Liver (tissue), 9 donors: ENCODE data around the gene KCNJ4. TPM values are rescaled to one million over a fixed set of nuclear protein-coding genes. Genes with fewer than 3 reads are reported as not detected.

Source experiments
- DNase-seq: peaks from one replicate; pipeline ENCODE4 v3.0.0-alpha.2; 2017; ENCODE audit warnings: low spot score
- H3K27ac ChIP-seq, 2 donors: one replicate each; pipeline ENCODE4 v1.7.0; 2013; ENCODE audit warnings: inconsistent platforms in 2 of 2, low read length in 2 of 2, control low read depth in 1 of 2, low read depth in 1 of 2, mild to moderate bottlenecking in 1 of 2
- H3K27me3 ChIP-seq, 4 donors: one replicate each; pipeline versions ENCODE4 v1.6.1 to v1.7.0; 2013; ENCODE audit warnings: low read length in 3 of 4, inconsistent platforms in 1 of 4, mild to moderate bottlenecking in 1 of 4, moderate library complexity in 1 of 4; ENCODE audit not compliant: control insufficient read depth in 4 of 4, insufficient read depth in 4 of 4
- H3K36me3 ChIP-seq, 4 donors: one replicate each; pipeline versions ENCODE4 v1.6.1 to v1.7.0; 2013; ENCODE audit warnings: low read length in 3 of 4, mild to moderate bottlenecking in 3 of 4, low read depth in 1 of 4, moderate library complexity in 1 of 4; ENCODE audit not compliant: control insufficient read depth in 4 of 4, insufficient read depth in 3 of 4
- H3K4me1 ChIP-seq, 4 donors: one replicate each; pipeline versions ENCODE4 v1.6.1 to v1.7.0; 2013; ENCODE audit warnings: low read length in 3 of 4, mild to moderate bottlenecking in 3 of 4, moderate library complexity in 1 of 4; ENCODE audit not compliant: control insufficient read depth in 4 of 4, insufficient read depth in 4 of 4
- H3K4me3 ChIP-seq, 3 donors: one replicate each; pipeline versions ENCODE4 v1.6.1 to v1.7.0; 2013; ENCODE audit warnings: low read length in 3 of 3, control low read depth in 1 of 3, low read depth in 1 of 3, mild to moderate bottlenecking in 1 of 3
- H3K9ac ChIP-seq, 2 donors: one replicate each; pipeline ENCODE4 v1.7.0; 2013; ENCODE audit warnings: low read length in 2 of 2, mild to moderate bottlenecking in 2 of 2, moderate library complexity in 2 of 2, control low read depth in 1 of 2, low read depth in 1 of 2
- H3K9me3 ChIP-seq, 4 donors: one replicate each; pipeline versions ENCODE4 v1.6.1 to v1.7.0; 2013; ENCODE audit warnings: low read length in 3 of 4; ENCODE audit not compliant: control insufficient read depth in 4 of 4
- ATF3 ChIP-seq: IDR thresholded peaks from 2 replicates; pipeline ENCODE4 v1.6.1; 2016; ENCODE audit warnings: antibody characterized with exemption
- CTCF ChIP-seq: fragments of 150-350 bp; IDR thresholded peaks from 2 replicates; pipeline ENCODE4 v1.5.1; 2017; ENCODE audit warnings: improper control_type of control experiment, low read depth, low read length; ENCODE audit not compliant: missing input control
- FOXA1 ChIP-seq: IDR thresholded peaks from 2 replicates; pipeline ENCODE4 v1.6.1; 2016; ENCODE audit warnings: antibody characterized with exemption
- FOXA2 ChIP-seq: IDR thresholded peaks from 2 replicates; pipeline ENCODE4 v1.6.1; 2016; ENCODE audit warnings: antibody characterized with exemption
- GABPA ChIP-seq, 2 donors: IDR thresholded peaks in 1 of 2; conservative IDR thresholded peaks in 1 of 2; 2 replicates each; pipeline ENCODE4 v1.6.1; 2016; ENCODE audit warnings: antibody characterized with exemption in 2 of 2, mild to moderate bottlenecking in 1 of 2, moderate library complexity in 1 of 2
- HNF4A ChIP-seq, 2 donors: conservative IDR thresholded peaks; 2 replicates each; pipeline ENCODE4 v1.6.1; 2016; ENCODE audit warnings: antibody characterized with exemption in 2 of 2, mild to moderate bottlenecking in 2 of 2
- HNF4G ChIP-seq: IDR thresholded peaks from 2 replicates; pipeline ENCODE4 v1.6.1; 2016; ENCODE audit warnings: antibody characterized with exemption
- JUND ChIP-seq, 2 donors: IDR thresholded peaks; 2 replicates each; pipeline ENCODE4 v1.6.1; 2016; ENCODE audit warnings: antibody characterized with exemption in 2 of 2
- MAX ChIP-seq: IDR thresholded peaks from 2 replicates; pipeline ENCODE4 v1.6.1; 2016; ENCODE audit warnings: antibody characterized with exemption
- RAD21 ChIP-seq, 2 donors: IDR thresholded peaks; 2 replicates each; pipeline ENCODE4 v1.6.1; 2016; ENCODE audit warnings: antibody characterized with exemption in 2 of 2, mild to moderate bottlenecking in 2 of 2
- REST ChIP-seq: IDR thresholded peaks from 2 replicates; pipeline ENCODE4 v1.6.1; 2016; ENCODE audit warnings: antibody characterized with exemption, mild to moderate bottlenecking
- RXRA ChIP-seq, 2 donors: IDR thresholded peaks; 2 replicates each; pipeline ENCODE4 v1.6.1; 2017 to 2018; ENCODE audit warnings: antibody characterized with exemption in 2 of 2, mild to moderate bottlenecking in 1 of 2
- SP1 ChIP-seq: IDR thresholded peaks from 2 replicates; pipeline ENCODE4 v1.6.1; 2018; ENCODE audit warnings: antibody characterized with exemption, mild to moderate bottlenecking
- TAF1 ChIP-seq: conservative IDR thresholded peaks from 2 replicates; pipeline ENCODE4 v1.6.1; 2016; ENCODE audit warnings: antibody characterized with exemption, mild to moderate bottlenecking
- YY1 ChIP-seq: IDR thresholded peaks from 2 replicates; pipeline ENCODE4 v1.6.1; 2016; ENCODE audit warnings: antibody characterized with exemption, mild to moderate bottlenecking
- ZBTB33 ChIP-seq: IDR thresholded peaks from 2 replicates; pipeline ENCODE4 v1.6.1; 2016; ENCODE audit warnings: antibody characterized with exemption
- WGBS: extraction: QIAGEN DNeasy Blood & Tissue Kit; methylation state at CpG from one replicate; pipeline ENCODE4 v1.1.7; 2013; 5-methylcytosine and 5-hydroxymethylcytosine counted together
- polyA plus RNA-seq, 2 donors: library from polyadenylated mRNA; stranded (reverse) in 1 of 2; unstranded in 1 of 2; fragments of 200-250 nt in 1 of 2; fragments of >200 nt in 1 of 2; fragmentation: Nextera tagmentation in 1 of 2; extraction: Ambion mirVana in 1 of 2; gene quantifications; one replicate each; pipeline versions ENCODE4 v1.2.1 to v1.2.3, GENCODE V29; 2013 to 2015
- total RNA-seq, 2 donors: library from RNA; depleted of rRNA; stranded (reverse); fragments of >200 nt; gene quantifications; one replicate each; pipeline ENCODE4 v1.2.3, GENCODE V29; 2014
- donor health status: healthy.
- donor health status: healthy.
- donor health status: healthy.
- donor health status: healthy.
- donor health status: healthy.

KCNJ4 gene
- total and polyA plus RNA-seq, 4 donors: 0.05 TPM; not detected in 3

- TF ChIP-seq RXRA (IDR thresholded peaks at IDR 0.05): no peak
- TF ChIP-seq HNF4G: no peak
- TF ChIP-seq YY1: no peak
- no peak for TF ChIP-seq JUND (IDR thresholded peaks at IDR 0.05)
- no peak for TF ChIP-seq FOXA1
- no peak for TF ChIP-seq ATF3
- TF ChIP-seq GABPA (IDR thresholded peaks at IDR 0.05 in 1 of 2, conservative IDR thresholded peaks at IDR 0.05 in 1 of 2): no peak
- TF ChIP-seq TAF1: no peak
- no peak for TF ChIP-seq FOXA2
- TF ChIP-seq HNF4A (conservative IDR thresholded peaks at IDR 0.05): no peak
- TF ChIP-seq REST: no peak
- no peak for TF ChIP-seq SP1
- TF ChIP-seq RAD21 (IDR thresholded peaks at IDR 0.05): no peak
- no peak for DNase-seq
- peaks cover 19 to 61% (median 54%) of the 10 kb centered on the region in 4 donors for H3K36me3 ChIP-seq
- no peak overlapping the region for H3K9ac ChIP-seq
- no peaks in the 10 kb centered on the region for H3K4me1 ChIP-seq
- H3K27me3 ChIP-seq: no peaks in the 10 kb centered on the region
- no peak overlapping the region for H3K27ac ChIP-seq
- H3K9me3 ChIP-seq: no peaks in the 10 kb centered on the region
- no peak overlapping the region for H3K4me3 ChIP-seq
- WGBS: 96% methylated on average over 6 of the region's 6 CpGs
These were observed 27.8 kb upstream of the KCNJ4 start for GRCh38 chr22:38482662-38483308.

- Histone ChIP-seq H3K27me3 (no peaks in the 10 kb centered on the region), H3K4me1 (no peaks in the 10 kb centered on the region), H3K9ac (no peak overlapping the region), H3K9me3 (no peaks in the 10 kb centered on the region), H3K4me3 (no peak overlapping the region), H3K27ac (no peak overlapping the region), H3K36me3 (peaks cover 18 to 57% (median 50%) of the 10 kb centered on the region in 4 donors)
- no peak for TF ChIP-seq RAD21 (IDR thresholded peaks at IDR 0.05)
- TF ChIP-seq FOXA2: no peak
- no peak for TF ChIP-seq JUND (IDR thresholded peaks at IDR 0.05)
- TF ChIP-seq TAF1: no peak
- no peak for TF ChIP-seq SP1
- TF ChIP-seq YY1: no peak
- TF ChIP-seq ATF3: no peak
- no peak for TF ChIP-seq MAX
- TF ChIP-seq RXRA (IDR thresholded peaks at IDR 0.05): no peak
- TF ChIP-seq REST: no peak
- no peak for TF ChIP-seq ZBTB33
- no peak for TF ChIP-seq CTCF
- no peak for TF ChIP-seq FOXA1
- no peak for DNase-seq
- WGBS: 90% methylated on average over 8 of the region's 8 CpGs
These were observed 26.9 kb upstream of the KCNJ4 start for GRCh38 chr22:38481871-38482332.
